Prostate gland (tissue), 2 donors: ENCODE results near the gene CACNA1I.

Experiments
- CTCF ChIP-seq, 4 experiments: fragments of 200-600 bp in 2 of 4; fragments of 450-650 bp in 2 of 4; sonication (generic) in 2 of 4; IDR thresholded peaks; 1 replicate in 3 of 4; 2 replicates in 1 of 4; pipeline ENCODE4 v1.5.1; 2016 to 2019; ENCODE audit warnings: antibody characterized with exemption in 4 of 4, mild to moderate bottlenecking in 2 of 4, moderate library complexity in 2 of 4
- POLR2A ChIP-seq: fragments of 450-650 bp; IDR thresholded peaks from one replicate; pipeline ENCODE4 v1.6.1; 2016; ENCODE audit warnings: antibody characterized with exemption, mild to moderate bottlenecking
- POLR2AphosphoS5 ChIP-seq: sonication (generic); formaldehyde crosslinking; IDR thresholded peaks from one replicate; pipeline ENCODE4 v1.6.1; 2017; ENCODE audit warnings: antibody characterized with exemption

GRCh38 chr22:39528681-39529486, 41.7 kb upstream of the CACNA1I start:
- TF ChIP-seq POLR2A: peak; percentile 11
- peak; percentile 98 to 99 (median 98) for TF ChIP-seq CTCF (IDR thresholded peaks at IDR 0.05)
- TF ChIP-seq POLR2AphosphoS5: peak; percentile 92
